LHCN-M2 (cell line): ENCODE measurements around the gene GOT2. TPM values are rescaled to one million over a fixed set of nuclear protein-coding genes. Genes with fewer than 3 reads are reported as not detected.
"Not testable (repeated sequence)": the region's sequence is repeated elsewhere in the genome, so short reads cannot be mapped to it uniquely, and the experiment has no call there.

Source experiments
- DNase-seq: peaks from one replicate; pipeline ENCODE4 v3.0.0-alpha.2; 2012; ENCODE audit warnings: low read depth
- polyA plus RNA-seq: library from polyadenylated mRNA; unstranded; fragments of >200 nt; gene quantifications from one replicate; pipeline ENCODE4 v1.2.1, GENCODE V29; 2012; ENCODE audit warnings: missing spikeins
- total RNA-seq: library from RNA; depleted of rRNA; stranded (reverse); fragments of >200 nt; gene quantifications from 2 replicates; pipeline ENCODE4 v1.2.3, GENCODE V29; 2014; rRNA removed

Gene GOT2
- 58.5 and 62.7 TPM in 2 replicates for total RNA-seq
- 67.5 TPM for polyA plus RNA-seq

GRCh38 chr16:58733671-58734458, at the start of gene GOT2:
GOT2 (minus strand) TSS chr16:58734316; CDS start chr16:58734228, 88 bp downstream.
- DNase-seq: peak; percentile 80

- not testable (repeated sequence) for DNase-seq
These were observed 45.2 kb upstream of the GOT2 start for GRCh38 chr16:58779291-58779690.

- no peak for DNase-seq
These were observed 39.8 kb upstream of the GOT2 start for GRCh38 chr16:58773870-58774269.

- DNase-seq: no peak
These were observed 34.0 kb upstream of the GOT2 start for GRCh38 chr16:58768145-58768544.

- DNase-seq: no peak
These were observed 33.5 kb upstream of the GOT2 start for GRCh38 chr16:58767581-58767980.

GRCh38 chr16:58756650-58757332, 22.7 kb upstream of the GOT2 start:
- no peak for DNase-seq

- DNase-seq: peak; percentile 29
These were observed 22.0 kb upstream of the GOT2 start for GRCh38 chr16:58755989-58756649.

GRCh38 chr16:58753711-58754134, 19.6 kb upstream of the GOT2 start:
- DNase-seq: no peak

- no peak for DNase-seq
These were observed 10.4 kb upstream of the GOT2 start for GRCh38 chr16:58744497-58744896.

GRCh38 chr16:58741976-58742375, 7.9 kb upstream of the GOT2 start:
- DNase-seq: no peak

GRCh38 chr16:58741166-58741565, 7.0 kb upstream of the GOT2 start:
- no peak for DNase-seq

GRCh38 chr16:58738672-58739296, 4.7 kb upstream of the GOT2 start:
- no peak for DNase-seq

- DNase-seq: not testable (repeated sequence)
These were observed 2.2 kb upstream of the GOT2 start for GRCh38 chr16:58736341-58736740.

GRCh38 chr16:58734459-58734787, 307 bp upstream of the GOT2 start:
- no peak for DNase-seq

GRCh38 chr16:58733248-58733670, 857 bp downstream of the GOT2 start:
- DNase-seq: no peak

- DNase-seq: peak; percentile 56
These were observed 1.4 kb downstream of the GOT2 start for GRCh38 chr16:58732545-58733247.

GRCh38 chr16:58730724-58731370, 3.3 kb downstream of the GOT2 start:
- no peak for DNase-seq

- DNase-seq: no peak
These were observed 6.1 kb downstream of the GOT2 start for GRCh38 chr16:58727796-58728568.

- DNase-seq: no peak
These were observed 6.9 kb downstream of the GOT2 start for GRCh38 chr16:58727028-58727781.
